Lower leg skin (tissue), 4 donors: ENCODE results near the gene TFEB. TPM values are rescaled to one million over a fixed set of nuclear protein-coding genes. Genes with fewer than 3 reads are reported as not detected.

Source experiments
- DNase-seq, 2 donors: peaks; one replicate each; pipeline ENCODE4 v3.0.0-alpha.2; 2019; ENCODE audit warnings: low spot score in 2 of 2
- H3K4me3 ChIP-seq: fragments of 200-600 bp; sonication (generic); 2 replicates; pipeline ENCODE4 v1.5.1; 2017; ENCODE audit warnings: mild to moderate bottlenecking, low read depth; ENCODE audit not compliant: poor library complexity, severe bottlenecking
- POLR2A ChIP-seq, 2 donors: fragments of 450-650 bp; IDR thresholded peaks; one replicate each; pipeline ENCODE4 v1.6.1; 2016 to 2017; ENCODE audit warnings: antibody characterized with exemption in 2 of 2, mild to moderate bottlenecking in 1 of 2, moderate library complexity in 1 of 2
- WGBS, 2 donors: methylation state at CpG; one replicate each; pipeline ENCODE4 v1.1.5; 2018; 5-methylcytosine and 5-hydroxymethylcytosine counted together
- intact Hi-C: fragments of 100-400 bp; cut with DNase I; formaldehyde crosslinking; loops from one replicate; pipeline ENCODE4 v1.15.0; 2023; ENCODE audit warnings: low total_unique reads
- total RNA-seq, 4 donors: library from RNA; depleted of rRNA; stranded (reverse); fragments of >200 nt; gene quantifications; one replicate each; pipeline ENCODE4 v1.1.0, GENCODE V29; 2016
- TF ChIP-seq, protein P1 (sequence below), 3 donors: fragments of 450-650 bp; IDR thresholded peaks; one replicate each; pipeline ENCODE4 v1.5.1; 2016; ENCODE audit warnings: antibody characterized with exemption in 3 of 3, mild to moderate bottlenecking in 3 of 3, moderate library complexity in 2 of 3

TFEB gene
- total RNA-seq, 4 donors from 2014 or later: 20.2 to 38.3 (median 26.0) TPM

DNA sequence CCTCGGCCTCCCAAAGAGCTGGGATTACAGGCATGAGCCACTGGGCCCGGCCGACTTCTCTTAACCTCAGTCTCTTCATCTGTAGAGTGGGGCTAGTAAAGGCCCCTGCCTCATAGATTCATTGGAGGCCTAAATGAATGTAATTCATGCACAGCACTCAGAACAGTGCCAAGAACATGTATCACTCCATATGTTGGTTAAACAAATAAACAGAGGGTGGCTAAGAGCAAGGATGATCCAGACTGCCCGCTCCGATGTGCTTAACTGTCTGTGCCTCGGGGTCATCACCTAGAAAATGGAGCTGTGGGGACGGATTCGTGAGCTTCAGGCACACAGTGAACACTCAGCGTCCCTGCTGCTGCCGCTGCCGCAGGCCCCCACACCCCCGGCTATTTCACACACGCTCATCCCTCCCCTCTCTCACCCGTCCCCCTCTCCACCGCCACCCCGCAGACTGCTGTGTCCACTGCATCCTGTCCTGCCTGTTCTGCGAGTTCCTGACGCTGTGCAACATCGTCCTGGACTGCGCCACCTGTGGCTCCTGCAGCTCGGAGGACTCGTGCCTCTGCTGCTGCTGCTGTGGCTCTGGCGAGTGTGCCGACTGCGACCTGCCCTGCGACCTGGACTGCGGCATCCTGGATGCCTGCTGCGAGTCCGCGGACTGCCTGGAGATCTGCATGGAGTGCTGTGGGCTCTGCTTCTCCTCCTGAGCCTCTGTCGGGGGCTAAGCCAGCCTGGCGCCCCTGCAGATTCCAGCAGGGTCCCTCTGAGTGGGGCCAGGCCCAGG, 82.3 kb downstream of the TFEB start:
- 77 to 83% methylated on average over 31 to 32 of the region's 32 CpGs for WGBS, 2 donors
- DNase-seq: no peak
- H3K4me3 ChIP-seq: no peak overlapping the region
- no peak for TF ChIP-seq POLR2A (IDR thresholded peaks at IDR 0.05)
- TF ChIP-seq, protein P1, sequence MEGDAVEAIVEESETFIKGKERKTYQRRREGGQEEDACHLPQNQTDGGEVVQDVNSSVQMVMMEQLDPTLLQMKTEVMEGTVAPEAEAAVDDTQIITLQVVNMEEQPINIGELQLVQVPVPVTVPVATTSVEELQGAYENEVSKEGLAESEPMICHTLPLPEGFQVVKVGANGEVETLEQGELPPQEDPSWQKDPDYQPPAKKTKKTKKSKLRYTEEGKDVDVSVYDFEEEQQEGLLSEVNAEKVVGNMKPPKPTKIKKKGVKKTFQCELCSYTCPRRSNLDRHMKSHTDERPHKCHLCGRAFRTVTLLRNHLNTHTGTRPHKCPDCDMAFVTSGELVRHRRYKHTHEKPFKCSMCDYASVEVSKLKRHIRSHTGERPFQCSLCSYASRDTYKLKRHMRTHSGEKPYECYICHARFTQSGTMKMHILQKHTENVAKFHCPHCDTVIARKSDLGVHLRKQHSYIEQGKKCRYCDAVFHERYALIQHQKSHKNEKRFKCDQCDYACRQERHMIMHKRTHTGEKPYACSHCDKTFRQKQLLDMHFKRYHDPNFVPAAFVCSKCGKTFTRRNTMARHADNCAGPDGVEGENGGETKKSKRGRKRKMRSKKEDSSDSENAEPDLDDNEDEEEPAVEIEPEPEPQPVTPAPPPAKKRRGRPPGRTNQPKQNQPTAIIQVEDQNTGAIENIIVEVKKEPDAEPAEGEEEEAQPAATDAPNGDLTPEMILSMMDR (IDR thresholded peaks at IDR 0.05): no peak
- intact Hi-C loops: no loop called here

DNA sequence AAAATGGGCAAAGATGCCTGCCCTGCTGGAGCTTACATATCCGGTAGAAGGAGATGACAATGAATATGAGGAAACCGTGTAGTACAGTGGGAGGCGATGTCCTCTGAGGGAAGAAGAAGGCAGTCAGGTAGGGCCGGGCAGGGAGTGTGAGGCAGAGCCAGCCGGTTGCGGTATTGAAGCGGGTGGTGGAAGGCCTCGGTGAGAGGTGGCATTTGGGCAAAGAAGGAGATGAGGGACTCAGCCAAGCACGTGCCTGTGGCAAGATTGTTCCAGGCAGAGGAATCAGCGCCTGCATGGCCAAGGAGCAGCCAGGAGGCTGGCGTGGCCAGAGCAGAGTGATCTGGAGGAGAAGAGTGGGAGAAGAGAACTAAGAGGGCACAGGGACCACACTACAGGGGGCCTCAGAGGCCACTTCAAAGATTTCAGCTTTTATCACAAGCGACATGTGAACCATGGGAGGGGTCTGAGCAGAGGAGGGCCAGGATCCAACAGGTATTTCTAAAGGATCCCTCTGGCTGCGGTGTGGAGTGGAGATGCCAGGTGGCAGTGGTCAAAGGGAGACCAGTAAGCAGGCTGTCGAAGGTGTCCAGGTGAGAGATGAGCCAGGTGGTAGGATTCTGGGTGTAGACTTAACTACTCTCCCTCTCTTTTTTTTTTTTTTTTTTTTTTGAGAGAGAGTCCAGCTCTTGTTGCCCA, 83.3 kb downstream of the TFEB start:
- H3K4me3 ChIP-seq: no peak overlapping the region
- WGBS, 2 donors: 76 to 78% methylated on average over 14 of the region's 14 CpGs
- intact Hi-C loops: no loop called here
- TF ChIP-seq, protein P1 (IDR thresholded peaks at IDR 0.05): no peak
- no peak for TF ChIP-seq POLR2A (IDR thresholded peaks at IDR 0.05)
- DNase-seq: no peak

DNA sequence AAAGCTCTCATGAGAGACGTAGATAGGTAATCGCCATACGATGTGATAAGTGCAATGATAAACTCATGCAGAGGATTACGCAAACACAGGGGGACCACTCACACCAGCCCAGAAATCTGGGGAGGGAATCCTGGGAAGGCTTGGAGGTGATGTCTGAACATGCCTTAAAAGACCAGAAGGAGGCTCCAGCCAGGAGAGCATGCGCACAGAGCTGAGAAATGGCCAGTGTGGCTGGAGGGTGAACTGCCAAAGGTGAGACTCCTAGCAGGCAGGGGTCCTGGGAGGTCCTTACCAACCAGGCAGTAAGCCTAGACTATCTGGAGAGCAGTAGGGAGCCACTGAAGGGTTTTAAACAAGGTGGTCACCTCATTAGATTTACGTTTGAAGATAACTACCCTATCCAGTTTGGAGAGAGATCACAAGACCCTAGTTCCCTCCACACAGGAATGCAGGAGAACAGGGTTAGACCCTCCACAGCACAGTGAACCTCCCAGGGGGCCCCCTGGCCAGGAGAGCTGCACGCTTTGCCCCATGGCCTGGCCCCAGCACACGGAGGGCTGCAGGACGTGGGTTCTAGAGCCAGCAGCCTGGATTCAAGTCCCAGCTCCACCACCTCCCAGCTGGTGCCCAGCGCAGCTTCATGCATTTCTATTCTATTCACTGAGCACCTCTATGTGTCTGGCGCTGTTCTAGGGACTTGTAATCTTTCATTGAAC, 84.0 kb downstream of the TFEB start:
- intact Hi-C loops: no loop called here
- no peak overlapping the region for H3K4me3 ChIP-seq
- WGBS, 2 donors: 78 to 87% methylated on average over 11 of the region's 11 CpGs
- DNase-seq: no peak
- TF ChIP-seq, protein P1 (IDR thresholded peaks at IDR 0.05): no peak
- TF ChIP-seq POLR2A (IDR thresholded peaks at IDR 0.05): no peak

DNA sequence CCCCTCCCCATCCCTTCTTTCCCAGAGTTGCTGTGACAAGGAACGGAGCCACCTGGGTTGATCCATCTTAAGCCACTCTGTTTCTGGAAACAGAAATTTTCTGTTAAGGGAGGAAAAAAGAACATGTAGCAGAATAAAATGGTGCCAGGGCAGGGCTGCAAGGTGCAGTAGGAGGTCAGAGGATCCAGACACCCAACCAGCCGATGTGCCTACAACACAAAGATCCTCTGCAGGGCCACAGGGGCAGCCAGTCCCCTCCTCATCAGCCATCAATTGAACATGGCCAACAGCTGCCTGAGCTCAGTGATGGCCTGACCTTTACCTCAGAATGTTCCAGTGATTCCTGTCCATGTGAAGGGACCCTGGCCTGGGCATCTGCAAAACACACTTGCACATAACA, 85.3 kb downstream of the TFEB start:
- TF ChIP-seq, protein P1 (IDR thresholded peaks at IDR 0.05): no peak
- no peak overlapping the region for H3K4me3 ChIP-seq
- intact Hi-C loops: no loop called here
- DNase-seq: no peak
- 93 to 98% methylated on average over 2 of the region's 2 CpGs for WGBS, 2 donors

DNA sequence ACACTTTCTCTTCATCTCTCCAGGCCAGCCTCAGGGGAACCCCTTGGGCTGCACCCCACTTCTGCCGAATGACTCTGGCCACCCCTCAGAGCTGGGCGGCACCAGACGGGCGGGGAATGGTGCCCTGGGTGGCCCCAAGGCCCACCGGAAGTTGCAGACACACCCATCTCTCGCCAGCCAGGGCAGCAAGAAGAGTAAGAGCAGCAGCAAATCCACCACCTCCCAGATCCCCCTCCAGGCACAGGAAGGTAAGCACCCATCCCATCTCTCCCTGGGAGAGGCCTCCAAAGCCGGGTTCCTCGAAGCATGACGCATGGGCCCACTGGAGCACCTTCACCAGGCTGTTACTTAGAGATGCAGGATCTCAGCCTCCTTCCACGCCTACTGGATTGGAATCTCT, 85.8 kb downstream of the TFEB start:
- H3K4me3 ChIP-seq: no peak overlapping the region
- TF ChIP-seq, protein P1 (IDR thresholded peaks at IDR 0.05): no peak
- no peak for TF ChIP-seq POLR2A (IDR thresholded peaks at IDR 0.05)
- 58 to 78% methylated on average over 6 to 10 of the region's 10 CpGs for WGBS, 2 donors
- no peak for DNase-seq
- intact Hi-C loops: no loop called here
